Bone marrow (tissue), 2 donors: ENCODE results near the gene PCDHB7.
"Not testable (repeated sequence)": the region's sequence is repeated elsewhere in the genome, so short reads cannot be mapped to it uniquely, and the experiment has no call there.

Experiments used
- DNase-seq, 2 donors: peaks; one replicate each; lab custom pipeline; 2025; lab: John Stamatoyannopoulos, UW

Gene PCDHB7

GRCh38 chr5:141172381-141173204 is at the start of gene PCDHB7:
TSS of gene PCDHB7 (plus strand) at chr5:141172644. CDS start at chr5:141172836, 192 bp downstream.
- peak in 1 of 2 donors; percentile 2 for DNase-seq

GRCh38 chr5:141123396-141124135 is 48.9 kb upstream of the PCDHB7 start:
- DNase-seq = not testable (repeated sequence)

- DNase-seq = no peak
These were observed 45.1 kb upstream of the PCDHB7 start for GRCh38 chr5:141127305-141127704.

- DNase-seq = no peak
These were observed 37.3 kb upstream of the PCDHB7 start, which contains the start of gene PCDHB5 for GRCh38 chr5:141135030-141135717. TSS of gene PCDHB5 (plus strand) at chr5:141135206. CDS start at chr5:141135435, 229 bp downstream.

- DNase-seq = no peak
These were observed 36.7 kb upstream of the PCDHB7 start for GRCh38 chr5:141135718-141136266.

GRCh38 chr5:141137346-141137745 is 35.1 kb upstream of the PCDHB7 start:
- DNase-seq = not testable (repeated sequence)

GRCh38 chr5:141149812-141150211 is 22.6 kb upstream of the PCDHB7 start, which contains the start of gene PCDHB6:
TSS of gene PCDHB6 (plus strand) at chr5:141150057. CDS start at chr5:141150258, 201 bp downstream.
- no peak for DNase-seq

- no peak for DNase-seq
These were observed 22.0 kb upstream of the PCDHB7 start for GRCh38 chr5:141150224-141150992.

- DNase-seq = no peak
These were observed 21.5 kb upstream of the PCDHB7 start for GRCh38 chr5:141150993-141151325.

GRCh38 chr5:141151632-141152031 is 20.8 kb upstream of the PCDHB7 start:
- not testable (repeated sequence) for DNase-seq

GRCh38 chr5:141152096-141152495 is 20.3 kb upstream of the PCDHB7 start:
- not testable (repeated sequence) for DNase-seq

- no peak for DNase-seq
These were observed 16.7 kb upstream of the PCDHB7 start for GRCh38 chr5:141155540-141156374.

GRCh38 chr5:141157356-141157755 is 15.1 kb upstream of the PCDHB7 start:
- DNase-seq = not testable (repeated sequence)

GRCh38 chr5:141157901-141158300 is 14.5 kb upstream of the PCDHB7 start:
- DNase-seq = not testable (repeated sequence)

- not testable (repeated sequence) for DNase-seq
These were observed 2.1 kb downstream of the PCDHB7 start for GRCh38 chr5:141174291-141175104.

GRCh38 chr5:141175933-141176332 is 3.5 kb downstream of the PCDHB7 start:
- no peak for DNase-seq

- DNase-seq = not testable (repeated sequence)
These were observed 5.2 kb downstream of the PCDHB7 start, which contains the start of gene PCDHB8 for GRCh38 chr5:141177577-141178191. TSS of gene PCDHB8 (plus strand) at chr5:141177790. CDS start at chr5:141178035, 245 bp downstream.

GRCh38 chr5:141179371-141179770 is 6.9 kb downstream of the PCDHB7 start:
- not testable (repeated sequence) for DNase-seq

GRCh38 chr5:141179876-141180275 is 7.4 kb downstream of the PCDHB7 start:
- not testable (repeated sequence) for DNase-seq
